ENCODE results near the gene GPR160. TPM values are rescaled to one million over a fixed set of nuclear protein-coding genes. Genes with fewer than 3 reads are reported as not detected.

GPR160 gene
- total RNA-seq, 1 donor from 2014 or later: 1.4 TPM

DNA sequence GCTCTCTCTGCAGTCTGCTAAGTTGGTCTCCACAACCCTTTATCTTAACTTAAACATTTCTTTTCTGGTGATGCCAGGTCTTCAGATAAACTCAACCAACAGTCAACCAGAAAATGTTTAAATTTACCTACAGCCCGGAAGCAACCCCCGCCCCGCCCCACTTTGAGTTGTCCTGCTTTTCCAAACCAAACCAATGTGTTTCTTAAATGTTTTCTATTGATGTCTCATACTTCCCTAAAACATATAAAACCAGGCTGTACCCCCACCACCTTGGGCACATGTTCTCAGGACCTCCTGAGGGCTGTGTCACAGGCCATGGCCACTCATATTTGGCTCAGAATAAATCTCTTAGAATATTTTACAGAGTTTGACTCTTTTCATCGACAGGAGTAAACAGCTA, 13.2 kb upstream of the GPR160 start:
- no peak for FAIRE-seq
- Histone ChIP-seq H3K36me3 (ENCODE audit: insufficient read depth, low read length) (no peaks in the 10 kb centered on the region), H3K9ac (ENCODE audit: low read length) (no peak overlapping the region), H3K27ac (ENCODE audit: low read depth, low read length) (no peak overlapping the region), H3K9me3 (ENCODE audit: insufficient read depth, low read depth, low read length) (no peaks in the 10 kb centered on the region), H4K20me1 (ENCODE audit: insufficient read depth, low read length) (no peaks in the 10 kb centered on the region), H3K27me3 (ENCODE audit: insufficient read depth, low read length) (no peaks in the 10 kb centered on the region), H3K79me2 (ENCODE audit: insufficient read depth, low read length) (no peaks in the 10 kb centered on the region), H3K4me3 (ENCODE audit: insufficient read depth, low read depth, low read length) (no peak overlapping the region), H2AFZ (ENCODE audit: low read depth, low read length) (no peak overlapping the region), H3K4me1 (ENCODE audit: insufficient read depth, low read length) (no peaks in the 10 kb centered on the region), H3K4me2 (ENCODE audit: low read length) (no peak overlapping the region)
- Mint-ChIP-seq H3K27me3 (ENCODE audit: low read depth, unreplicated experiment) (no peaks in the 10 kb centered on the region), H3K27ac (ENCODE audit: unreplicated experiment) (no peak overlapping the region), H3K4me1 (ENCODE audit: low read depth, unreplicated experiment) (no peaks in the 10 kb centered on the region), H3K36me3 (ENCODE audit: low read depth, unreplicated experiment) (no peaks in the 10 kb centered on the region), H3K9me3 (ENCODE audit: unreplicated experiment) (no peaks in the 10 kb centered on the region), H3K4me3 (ENCODE audit: unreplicated experiment) (no peak overlapping the region)
- no peak for DNase-seq (ENCODE audit: low read depth)
- TF ChIP-seq, protein P1, sequence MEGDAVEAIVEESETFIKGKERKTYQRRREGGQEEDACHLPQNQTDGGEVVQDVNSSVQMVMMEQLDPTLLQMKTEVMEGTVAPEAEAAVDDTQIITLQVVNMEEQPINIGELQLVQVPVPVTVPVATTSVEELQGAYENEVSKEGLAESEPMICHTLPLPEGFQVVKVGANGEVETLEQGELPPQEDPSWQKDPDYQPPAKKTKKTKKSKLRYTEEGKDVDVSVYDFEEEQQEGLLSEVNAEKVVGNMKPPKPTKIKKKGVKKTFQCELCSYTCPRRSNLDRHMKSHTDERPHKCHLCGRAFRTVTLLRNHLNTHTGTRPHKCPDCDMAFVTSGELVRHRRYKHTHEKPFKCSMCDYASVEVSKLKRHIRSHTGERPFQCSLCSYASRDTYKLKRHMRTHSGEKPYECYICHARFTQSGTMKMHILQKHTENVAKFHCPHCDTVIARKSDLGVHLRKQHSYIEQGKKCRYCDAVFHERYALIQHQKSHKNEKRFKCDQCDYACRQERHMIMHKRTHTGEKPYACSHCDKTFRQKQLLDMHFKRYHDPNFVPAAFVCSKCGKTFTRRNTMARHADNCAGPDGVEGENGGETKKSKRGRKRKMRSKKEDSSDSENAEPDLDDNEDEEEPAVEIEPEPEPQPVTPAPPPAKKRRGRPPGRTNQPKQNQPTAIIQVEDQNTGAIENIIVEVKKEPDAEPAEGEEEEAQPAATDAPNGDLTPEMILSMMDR (IDR thresholded peaks at IDR 0.05; ENCODE audit: insufficient read depth, low read depth, low read length): no peak

DNA sequence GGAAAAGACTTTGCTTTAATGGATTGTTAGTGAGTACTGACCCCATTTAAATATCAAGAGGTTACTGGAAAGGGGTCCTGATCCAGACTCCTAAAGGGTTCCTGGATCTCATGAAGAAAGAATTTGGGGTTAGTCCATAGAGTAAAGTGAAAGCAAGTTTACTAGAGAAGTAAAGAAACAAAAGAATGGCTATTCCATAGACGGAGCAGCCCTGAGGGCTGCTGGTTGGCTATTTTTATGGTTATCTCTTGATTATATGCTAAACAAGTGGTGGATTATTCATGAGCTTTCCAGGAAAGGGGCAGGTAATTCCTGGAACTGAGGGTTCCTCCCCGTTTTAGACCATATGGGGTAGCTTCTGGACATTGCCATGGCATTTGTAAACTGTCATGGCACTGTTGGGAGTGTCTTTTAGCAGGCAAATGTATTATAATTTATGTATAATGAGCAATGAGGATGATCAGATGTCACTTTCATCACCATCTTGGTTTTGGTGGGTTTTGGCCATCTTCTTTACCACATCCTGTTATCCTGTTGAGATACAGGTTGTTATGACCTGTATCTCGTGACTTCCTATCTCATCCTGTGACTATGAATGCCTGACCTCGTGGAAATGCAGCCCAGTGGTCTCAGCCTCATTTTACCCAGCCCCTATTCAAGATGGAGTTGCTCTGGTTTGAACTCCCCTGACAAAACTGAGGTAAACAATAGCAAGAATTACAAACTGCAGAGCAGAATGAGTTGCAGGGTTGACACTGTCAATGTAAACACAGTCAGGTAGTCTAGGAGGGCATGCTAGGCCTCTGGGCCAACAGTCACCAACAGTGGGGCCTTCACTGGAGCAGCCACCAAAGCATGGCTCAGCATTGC, 10.3 kb upstream of the GPR160 start:
- Histone ChIP-seq H3K36me3 (ENCODE audit: insufficient read depth, low read length) (no peaks in the 10 kb centered on the region), H2AFZ (ENCODE audit: low read depth, low read length) (no peak overlapping the region), H3K9ac (ENCODE audit: low read length) (no peak overlapping the region), H3K4me2 (ENCODE audit: low read length) (no peak overlapping the region), H3K27ac (ENCODE audit: low read depth, low read length) (no peak overlapping the region), H4K20me1 (ENCODE audit: insufficient read depth, low read length) (no peaks in the 10 kb centered on the region), H3K9me3 (ENCODE audit: insufficient read depth, low read depth, low read length) (no peaks in the 10 kb centered on the region), H3K27me3 (ENCODE audit: insufficient read depth, low read length) (no peaks in the 10 kb centered on the region), H3K4me1 (ENCODE audit: insufficient read depth, low read length) (no peaks in the 10 kb centered on the region), H3K4me3 (ENCODE audit: insufficient read depth, low read depth, low read length) (no peak overlapping the region), H3K79me2 (ENCODE audit: insufficient read depth, low read length) (no peaks in the 10 kb centered on the region)
- DNase-seq (ENCODE audit: low read depth) (no peak), FAIRE-seq (no peak)
- Mint-ChIP-seq H3K27ac (ENCODE audit: unreplicated experiment) (no peak overlapping the region), H3K4me3 (ENCODE audit: unreplicated experiment) (no peak overlapping the region), H3K4me1 (ENCODE audit: low read depth, unreplicated experiment) (no peaks in the 10 kb centered on the region), H3K27me3 (ENCODE audit: low read depth, unreplicated experiment) (peaks cover 4% of the 10 kb centered on the region), H3K9me3 (ENCODE audit: unreplicated experiment) (no peaks in the 10 kb centered on the region), H3K36me3 (ENCODE audit: low read depth, unreplicated experiment) (no peaks in the 10 kb centered on the region)
- no peak for TF ChIP-seq EZH2 (IDR thresholded peaks at IDR 0.05; ENCODE audit: insufficient read depth, low read length)
- TF ChIP-seq, protein P1 (IDR thresholded peaks at IDR 0.05; ENCODE audit: insufficient read depth, low read depth, low read length): no peak

DNA sequence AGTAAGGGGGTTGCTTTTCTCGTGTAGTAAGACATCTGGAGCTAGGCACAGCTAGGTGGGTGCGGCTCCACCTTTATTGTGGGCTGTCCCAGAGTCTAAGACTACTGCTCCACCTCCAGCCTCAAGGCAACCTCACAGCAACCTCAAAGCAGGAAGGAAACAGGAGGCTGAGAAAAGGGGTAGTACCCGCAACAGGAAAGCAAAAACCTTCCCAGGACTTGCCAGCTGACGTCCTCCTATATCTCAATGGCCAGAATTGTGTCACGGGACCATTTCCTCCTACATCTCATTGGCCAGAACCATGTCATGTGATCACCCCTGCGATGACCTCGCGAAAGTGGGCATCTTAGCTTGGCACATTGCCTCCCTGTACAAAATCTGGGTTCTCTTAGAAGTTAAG, 4.3 kb upstream of the GPR160 start:
- no peak overlapping the region for H3K27ac Mint-ChIP-seq (ENCODE audit: unreplicated experiment)
- no peak for DNase-seq (ENCODE audit: low read depth)
- TF ChIP-seq EZH2 (IDR thresholded peaks at IDR 0.05; ENCODE audit: insufficient read depth, low read length): no peak
- TF ChIP-seq, protein P1 (IDR thresholded peaks at IDR 0.05; ENCODE audit: insufficient read depth, low read depth, low read length): no peak

More for the DNA sequence above, 4.3 kb upstream of the GPR160 start:
- no peaks in the 10 kb centered on the region for H3K36me3 Mint-ChIP-seq (ENCODE audit: low read depth, unreplicated experiment)
- peaks cover 10% of the 10 kb centered on the region for H3K27me3 ChIP-seq (ENCODE audit: insufficient read depth, low read length)
- H3K79me2 ChIP-seq (ENCODE audit: insufficient read depth, low read length): no peaks in the 10 kb centered on the region
- H3K9me3 Mint-ChIP-seq (ENCODE audit: unreplicated experiment): no peaks in the 10 kb centered on the region
- H3K36me3 ChIP-seq (ENCODE audit: insufficient read depth, low read length): no peaks in the 10 kb centered on the region
- no peak overlapping the region for H3K4me3 Mint-ChIP-seq (ENCODE audit: unreplicated experiment)
- peaks cover 18% of the 10 kb centered on the region for H3K27me3 Mint-ChIP-seq (ENCODE audit: low read depth, unreplicated experiment)
- H3K9me3 ChIP-seq (ENCODE audit: insufficient read depth, low read depth, low read length): no peaks in the 10 kb centered on the region
- no peak overlapping the region for H2AFZ ChIP-seq (ENCODE audit: low read depth, low read length)
- no peak overlapping the region for H3K27ac ChIP-seq (ENCODE audit: low read depth, low read length)
- H4K20me1 ChIP-seq (ENCODE audit: insufficient read depth, low read length): no peaks in the 10 kb centered on the region
- no peak overlapping the region for H3K9ac ChIP-seq (ENCODE audit: low read length)
- peaks cover 2% of the 10 kb centered on the region for H3K4me1 Mint-ChIP-seq (ENCODE audit: low read depth, unreplicated experiment)
- FAIRE-seq: no peak
- no peak overlapping the region for H3K4me3 ChIP-seq (ENCODE audit: insufficient read depth, low read depth, low read length)
- peaks cover 6% of the 10 kb centered on the region for H3K4me1 ChIP-seq (ENCODE audit: insufficient read depth, low read length)
- H3K4me2 ChIP-seq (ENCODE audit: low read length): no peak overlapping the region

All from astrocyte (in vitro differentiated cells and primary cell).